H9 (cell line): Measurements from ENCODE around the gene ADCY1. TPM values are rescaled to one million over a fixed set of nuclear protein-coding genes. Genes with fewer than 3 reads are reported as not detected.

Source experiments
- DNase-seq: peaks from one replicate; pipeline ENCODE4 v3.0.0-alpha.2; 2017
- H2AFZ ChIP-seq: one replicate; pipeline ENCODE4 v1.6.1; 2013; ENCODE audit warnings: mild to moderate bottlenecking, low read length, control low read depth, moderate library complexity
- H2AK5ac ChIP-seq: 2 replicates; pipeline ENCODE4 v1.6.1; 2013; ENCODE audit warnings: low read length, control low read depth, mixed read lengths; ENCODE audit not compliant: insufficient read length
- H2BK120ac ChIP-seq: one replicate; pipeline ENCODE4 v1.6.1; 2013; ENCODE audit warnings: low read depth, mild to moderate bottlenecking, low read length, control low read depth, inconsistent platforms; ENCODE audit not compliant: poor library complexity, severe bottlenecking
- H2BK12ac ChIP-seq: 2 replicates; pipeline ENCODE4 v1.6.1; 2013; ENCODE audit warnings: low read length, control low read depth, mixed read lengths, low read depth; ENCODE audit not compliant: insufficient read length
- H2BK15ac ChIP-seq: 2 replicates; pipeline ENCODE4 v1.6.1; 2013; ENCODE audit warnings: low read depth, low read length, control low read depth
- H2BK20ac ChIP-seq: one replicate; pipeline ENCODE4 v1.6.1; 2013; ENCODE audit warnings: low read depth, mild to moderate bottlenecking, low read length, control low read depth, inconsistent platforms; ENCODE audit not compliant: poor library complexity, severe bottlenecking
- H2BK5ac ChIP-seq: 2 replicates; pipeline ENCODE4 v1.6.1; 2013; ENCODE audit warnings: low read length, control low read depth, mixed read lengths; ENCODE audit not compliant: insufficient read length
- H3K14ac ChIP-seq: 2 replicates; pipeline ENCODE4 v1.6.1; 2013; ENCODE audit warnings: low read length, control low read depth; ENCODE audit not compliant: insufficient read depth
- H3K18ac ChIP-seq: 2 replicates; pipeline ENCODE4 v1.6.1; 2013; ENCODE audit warnings: low read depth, mild to moderate bottlenecking, mixed read lengths, low read length, control low read depth; ENCODE audit not compliant: insufficient read length
- H3K23ac ChIP-seq: 2 replicates; pipeline ENCODE4 v1.6.1; 2013; ENCODE audit warnings: low read length, control low read depth, mixed read lengths, low read depth; ENCODE audit not compliant: insufficient read length
- H3K23me2 ChIP-seq: 2 replicates; pipeline ENCODE4 v1.6.1; 2013; ENCODE audit warnings: low read depth, mild to moderate bottlenecking, mixed read lengths, low read length, control low read depth; ENCODE audit not compliant: insufficient read length, poor library complexity, severe bottlenecking
- H3K27ac ChIP-seq: 2 replicates; pipeline ENCODE4 v1.5.1; 2013; ENCODE audit warnings: low read length, control low read depth, mixed read lengths, low read depth; ENCODE audit not compliant: insufficient read length
- H3K27me3 ChIP-seq: 2 replicates; pipeline ENCODE4 v1.6.1; 2013; ENCODE audit warnings: low read length, control low read depth, inconsistent platforms; ENCODE audit not compliant: insufficient read depth
- H3K4ac ChIP-seq: 2 replicates; pipeline ENCODE4 v1.6.1; 2013; ENCODE audit warnings: low read depth, mild to moderate bottlenecking, control low read depth, inconsistent platforms, low read length, moderate library complexity
- H3K4me1 ChIP-seq: 2 replicates; pipeline ENCODE4 v1.6.1; 2013; ENCODE audit warnings: low read length, control low read depth, inconsistent platforms; ENCODE audit not compliant: insufficient read depth
- H3K4me2 ChIP-seq: 2 replicates; pipeline ENCODE4 v1.6.1; 2013; ENCODE audit warnings: low read length, control low read depth, mixed read lengths; ENCODE audit not compliant: insufficient read length, insufficient read depth
- H3K56ac ChIP-seq: 2 replicates; pipeline ENCODE4 v1.6.1; 2013; ENCODE audit warnings: low read depth, mild to moderate bottlenecking, mixed read lengths, low read length, control low read depth; ENCODE audit not compliant: insufficient read length
- H3K79me1 ChIP-seq: 2 replicates; pipeline ENCODE4 v1.6.1; 2013; ENCODE audit warnings: low read depth, mild to moderate bottlenecking, moderate library complexity, low read length, control low read depth, inconsistent platforms; ENCODE audit not compliant: insufficient read depth, poor library complexity, severe bottlenecking
- H3K79me2 ChIP-seq: 2 replicates; pipeline ENCODE4 v1.6.1; 2013; ENCODE audit warnings: low read length, control low read depth, inconsistent platforms; ENCODE audit not compliant: insufficient read depth
- H3K9ac ChIP-seq: 2 replicates; pipeline ENCODE4 v1.6.1; 2013; ENCODE audit warnings: low read length, control low read depth, mixed read lengths; ENCODE audit not compliant: insufficient read length; ENCODE audit errors: extremely low read depth
- H3K9me3 ChIP-seq: one replicate; pipeline ENCODE4 v1.6.1; 2013; ENCODE audit warnings: low read depth, low read length, inconsistent platforms; ENCODE audit not compliant: control insufficient read depth
- H3T11ph ChIP-seq: one replicate; pipeline ENCODE4 v1.6.1; 2013; ENCODE audit warnings: mild to moderate bottlenecking, low read length, control low read depth, inconsistent platforms
- H4K20me1 ChIP-seq: one replicate; pipeline ENCODE4 v1.6.1; 2013; ENCODE audit not compliant: control insufficient read depth, insufficient read length, insufficient read depth
- H4K5ac ChIP-seq: 2 replicates; pipeline ENCODE4 v1.6.1; 2013; ENCODE audit warnings: low read depth, mild to moderate bottlenecking, mixed read lengths, low read length, control low read depth; ENCODE audit not compliant: insufficient read length
- H4K8ac ChIP-seq: replicated peaks from 2 replicates; pipeline ENCODE4 v1.6.1; 2013; ENCODE audit warnings: low read length, control low read depth, mixed read lengths, low read depth; ENCODE audit not compliant: insufficient read length
- H4K91ac ChIP-seq: 2 replicates; pipeline ENCODE4 v1.6.1; 2013; ENCODE audit warnings: low read depth, mild to moderate bottlenecking, moderate library complexity, mixed read lengths, low read length, control low read depth; ENCODE audit not compliant: insufficient read length
- H3K27ac Mint-ChIP-seq, 3 experiments: 2 replicates in 2 of 3; 3 replicates in 1 of 3; pipeline ENCODE4 v1.8.0; 2020 to 2021; ENCODE audit warnings: mixed read lengths in 3 of 3, mild to moderate bottlenecking in 1 of 3, moderate library complexity in 1 of 3
- H3K27me3 Mint-ChIP-seq: 2 replicates; pipeline ENCODE4 v1.8.0; 2021; ENCODE audit warnings: low read depth, mild to moderate bottlenecking, moderate library complexity, mixed read lengths
- H3K36me3 Mint-ChIP-seq, 3 experiments: 2 replicates in 2 of 3; 3 replicates in 1 of 3; pipeline ENCODE4 v1.8.0; 2020 to 2021; ENCODE audit warnings: low read depth in 3 of 3, mixed read lengths in 3 of 3; ENCODE audit not compliant: insufficient read depth in 1 of 3
- H3K4me1 Mint-ChIP-seq, 2 experiments: 2 replicates each; pipeline ENCODE4 v1.8.0; 2020; ENCODE audit warnings: mixed read lengths in 2 of 2
- H3K4me3 Mint-ChIP-seq, 2 experiments: 2 replicates in 1 of 2; 3 replicates in 1 of 2; pipeline ENCODE4 v1.8.0; 2020 to 2021; ENCODE audit warnings: mild to moderate bottlenecking in 2 of 2, mixed read lengths in 2 of 2, moderate library complexity in 1 of 2
- H3K9me3 Mint-ChIP-seq, 2 experiments: 2 replicates in 1 of 2; 3 replicates in 1 of 2; pipeline ENCODE4 v1.8.0; 2020; ENCODE audit warnings: mild to moderate bottlenecking in 2 of 2, mixed read lengths in 2 of 2, moderate library complexity in 1 of 2
- CTCF ChIP-seq: fragments of 200-600 bp; sonication (generic); conservative IDR thresholded peaks from 3 replicates; pipeline ENCODE4 v1.8.0; 2021; ENCODE audit warnings: antibody characterized with exemption, mild to moderate bottlenecking
- total RNA-seq: library from RNA; stranded (reverse); gene quantifications from 2 replicates; pipeline ENCODE4 v1.2.1, GENCODE V29; 2021

The ADCY1 gene
- total RNA-seq, 1 experiment from 2014 or later = 21.6 TPM

- Histone ChIP-seq H3K18ac (no peak overlapping the region), H4K20me1 (no peaks in the 10 kb centered on the region), H2AFZ (no peak overlapping the region), H4K8ac (no peak overlapping the region), H3K79me2 (peaks cover 4% of the 10 kb centered on the region; the same call in 1 of the 2 replicates), H3T11ph (no peak overlapping the region), H3K4me2 (no peak overlapping the region), H2BK5ac (no peak overlapping the region), H3K14ac (no peak overlapping the region), H2BK15ac (no peak overlapping the region), H3K27ac (no peak overlapping the region), H3K9me3 (no peaks in the 10 kb centered on the region), H2BK20ac (no peak overlapping the region), H3K4me1 (no peaks in the 10 kb centered on the region), H2BK120ac (no peak overlapping the region), H3K4ac (no peak overlapping the region), H2BK12ac (no peak overlapping the region), H3K23ac (no peak overlapping the region), H3K56ac (no peak overlapping the region), H3K9ac (no peak overlapping the region), H3K79me1 (no peaks in the 10 kb centered on the region), H3K27me3 (no peaks in the 10 kb centered on the region), H3K23me2 (no peaks in the 10 kb centered on the region), H4K91ac (no peak overlapping the region), H4K5ac (no peak overlapping the region), H2AK5ac (no peak overlapping the region)
- no peak overlapping the region for H3K27ac Mint-ChIP-seq
- no peaks in the 10 kb centered on the region for H3K27me3 Mint-ChIP-seq
- no peak overlapping the region for H3K4me3 Mint-ChIP-seq
- DNase-seq = no peak
- no peaks in the 10 kb centered on the region for H3K4me1 Mint-ChIP-seq
- peaks cover 22 to 26% (median 25%) of the 10 kb centered on the region in 3 experiments for H3K36me3 Mint-ChIP-seq
- TF ChIP-seq CTCF = no peak
- peaks cover 11 to 16% of the 10 kb centered on the region in 2 experiments for H3K9me3 Mint-ChIP-seq
These were observed 50.2 kb downstream of the ADCY1 start for GRCh38 chr7:45624392-45624760.
